HG03139 (cell line): ENCODE data around the gene TRIM13.
"Not testable (repeated sequence)": the region's sequence is repeated elsewhere in the genome, so short reads cannot be mapped to it uniquely, and the experiment has no call there.

Experiments
- ATAC-seq: cut with Tn5 transposase; IDR thresholded peaks from one replicate; pipeline ENCODE4 v1.9.1; 2021; ENCODE audit not compliant: unreplicated experiment

TRIM13 gene, protein sequence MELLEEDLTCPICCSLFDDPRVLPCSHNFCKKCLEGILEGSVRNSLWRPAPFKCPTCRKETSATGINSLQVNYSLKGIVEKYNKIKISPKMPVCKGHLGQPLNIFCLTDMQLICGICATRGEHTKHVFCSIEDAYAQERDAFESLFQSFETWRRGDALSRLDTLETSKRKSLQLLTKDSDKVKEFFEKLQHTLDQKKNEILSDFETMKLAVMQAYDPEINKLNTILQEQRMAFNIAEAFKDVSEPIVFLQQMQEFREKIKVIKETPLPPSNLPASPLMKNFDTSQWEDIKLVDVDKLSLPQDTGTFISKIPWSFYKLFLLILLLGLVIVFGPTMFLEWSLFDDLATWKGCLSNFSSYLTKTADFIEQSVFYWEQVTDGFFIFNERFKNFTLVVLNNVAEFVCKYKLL

DNA sequence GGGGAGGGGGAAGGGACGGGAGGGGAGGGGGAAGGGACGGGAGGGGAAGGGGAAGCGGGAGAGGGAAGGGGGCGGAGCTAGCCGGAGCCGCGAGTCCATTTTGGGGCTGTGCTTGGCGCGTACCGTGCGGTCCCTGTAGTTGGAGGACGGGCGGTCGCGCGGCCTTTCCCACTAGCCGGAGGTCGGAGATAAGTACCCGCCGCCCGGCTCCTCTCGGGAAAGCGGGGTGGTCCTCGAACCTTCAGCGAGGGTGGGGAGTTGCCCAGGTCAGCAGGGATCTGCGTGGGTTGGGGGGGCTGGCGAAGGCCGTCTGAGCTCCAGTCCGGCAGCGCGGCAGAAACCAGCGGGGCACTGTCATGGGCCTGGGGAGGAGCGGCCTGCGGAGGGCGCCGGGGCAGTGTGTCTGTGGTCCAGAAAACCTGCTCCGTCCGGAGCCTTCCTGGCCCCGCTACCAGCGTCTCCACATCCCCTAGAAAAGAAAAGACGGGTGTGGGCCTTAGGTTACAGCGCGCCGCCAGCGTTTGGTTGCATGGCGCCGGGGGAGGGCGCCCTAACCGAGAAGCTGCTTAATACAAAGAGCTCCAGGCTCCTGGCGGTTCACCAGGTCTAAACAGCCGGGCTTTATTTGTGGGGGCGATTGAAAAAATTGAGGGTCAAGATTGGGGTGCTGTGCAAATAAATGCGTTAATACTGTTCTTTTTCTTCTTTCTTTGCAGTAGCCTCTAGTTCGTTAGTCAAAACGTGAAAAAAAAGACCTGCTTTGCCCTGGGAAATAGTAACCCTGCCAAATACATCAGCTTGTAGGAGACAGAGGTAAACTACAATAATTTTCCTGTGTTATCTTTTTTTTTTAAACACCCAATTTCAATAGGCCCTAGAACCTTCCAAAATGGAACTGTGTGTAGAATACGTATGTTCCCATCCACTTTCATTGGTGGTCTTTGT lies at the start of gene TRIM13:
TRIM13 (plus strand) TSS at position 92 of the 945 bp plus-strand sequence. CDS start 14,899 bp downstream, outside the sequence.
- ATAC-seq = peak; percentile 58

DNA sequence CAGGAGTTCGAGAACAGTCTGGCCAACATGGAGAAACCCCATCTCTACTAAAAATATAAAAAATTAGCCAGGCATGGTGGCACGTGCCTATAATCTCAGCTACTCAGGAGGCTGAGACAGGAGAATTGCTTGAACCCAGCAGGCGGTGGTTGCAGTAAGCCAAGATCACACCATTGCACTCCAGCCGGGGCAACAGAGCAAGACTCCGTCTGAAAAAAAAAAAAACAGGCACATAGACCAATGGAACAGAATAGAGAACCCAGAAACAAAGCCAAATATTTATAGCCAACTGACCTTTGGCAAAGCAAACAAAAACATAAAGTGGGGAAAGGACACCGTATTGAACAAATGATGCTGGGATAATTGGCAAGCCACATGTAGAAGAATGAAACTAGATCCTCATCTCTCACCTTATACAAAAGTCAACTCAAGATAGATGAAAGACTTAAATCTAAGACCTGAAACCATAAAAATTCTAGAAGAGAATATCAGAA lies 48.0 kb upstream of the TRIM13 start:
- not testable (repeated sequence) for ATAC-seq

DNA sequence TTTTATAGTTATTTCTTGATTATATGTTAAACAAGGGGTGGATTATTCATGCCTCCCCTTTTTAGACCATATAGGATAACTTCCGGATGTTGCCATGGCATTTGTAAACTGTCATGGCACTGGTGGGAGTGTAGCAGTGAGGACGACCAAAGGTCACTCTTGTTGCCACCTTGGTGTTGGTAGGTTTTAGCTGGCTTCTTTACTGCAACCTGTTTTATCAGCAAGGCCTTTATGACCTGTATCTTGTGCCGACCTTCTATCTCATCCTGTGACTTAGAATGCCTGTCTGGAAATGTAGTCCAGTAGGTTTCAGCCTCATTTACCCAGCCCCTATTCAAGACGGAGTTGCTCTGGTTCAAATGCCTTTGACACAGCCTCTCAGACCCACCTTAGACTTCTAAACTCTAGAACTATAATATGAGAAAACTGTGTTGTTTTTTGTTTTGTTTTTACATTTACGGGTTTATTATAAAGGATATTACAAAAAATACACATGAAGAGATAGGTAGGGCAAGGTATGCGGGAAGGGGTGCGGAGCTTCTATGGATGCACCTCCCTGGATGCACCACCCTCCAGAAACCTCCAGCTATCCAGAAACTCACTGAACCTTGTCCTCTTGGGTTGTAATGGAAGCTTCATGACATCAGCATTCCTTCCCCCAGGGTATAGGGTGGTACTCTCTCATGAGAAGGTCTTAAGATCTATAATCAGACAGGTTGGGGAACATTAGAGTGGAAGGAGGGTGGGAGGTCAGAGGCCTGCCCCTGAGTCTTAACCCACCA lies 44.9 kb upstream of the TRIM13 start:
- no peak for ATAC-seq

DNA sequence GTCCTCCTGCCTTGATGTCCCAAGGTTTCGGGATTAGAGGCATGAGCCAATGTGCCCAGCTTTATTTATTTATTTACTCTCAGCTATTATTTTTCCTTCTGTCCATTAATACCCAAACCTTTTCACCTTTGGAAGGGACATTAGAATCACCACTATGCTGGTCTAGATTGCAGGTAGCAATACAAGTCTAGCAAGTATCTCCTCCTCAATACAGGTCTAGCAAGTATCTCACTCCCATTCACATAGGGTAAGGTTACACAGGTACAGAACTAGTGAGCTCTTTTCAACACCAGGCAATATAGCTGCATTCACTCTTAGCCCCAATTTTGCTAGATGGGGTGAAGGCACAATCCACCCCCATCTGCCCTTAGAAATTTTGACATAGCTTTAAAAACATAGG lies 43.3 kb upstream of the TRIM13 start:
- no peak for ATAC-seq

DNA sequence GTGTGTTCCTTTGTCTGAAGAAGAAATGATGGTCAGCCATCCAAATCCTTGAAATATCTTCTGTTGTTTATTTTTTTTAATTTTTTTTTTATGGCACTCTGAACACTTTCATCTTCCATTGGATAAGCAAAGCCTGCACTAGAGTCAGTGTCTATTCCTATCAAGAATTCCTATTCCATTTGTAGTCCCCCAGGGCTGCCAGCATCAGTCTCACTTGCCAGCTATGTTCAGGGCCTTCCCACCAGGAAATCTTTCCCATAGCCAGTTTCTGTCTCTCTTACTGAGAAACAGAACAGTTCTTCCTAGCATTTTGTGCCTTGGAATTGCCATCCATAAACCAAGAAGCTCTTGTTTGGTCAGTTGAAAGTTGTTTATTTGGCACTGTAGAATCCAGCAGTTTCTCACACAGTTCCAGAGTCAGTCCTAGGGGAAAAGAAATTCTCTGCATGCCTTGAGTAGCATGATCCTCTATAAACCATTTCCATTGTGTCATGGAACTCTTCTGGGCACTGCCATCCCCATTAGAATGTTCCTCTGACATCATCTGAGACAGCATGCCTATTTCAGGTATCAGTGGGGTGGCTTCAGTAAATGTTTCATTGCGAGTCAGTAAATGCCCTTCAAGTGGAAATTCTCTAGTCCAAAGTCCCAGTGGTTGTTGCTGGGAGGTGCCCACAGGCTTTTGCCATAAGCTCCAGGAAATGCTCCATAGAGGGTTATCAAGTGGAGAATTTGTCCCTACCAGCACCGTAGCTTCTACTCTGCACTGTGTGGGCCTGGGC lies 42.0 kb upstream of the TRIM13 start:
- ATAC-seq = no peak

DNA sequence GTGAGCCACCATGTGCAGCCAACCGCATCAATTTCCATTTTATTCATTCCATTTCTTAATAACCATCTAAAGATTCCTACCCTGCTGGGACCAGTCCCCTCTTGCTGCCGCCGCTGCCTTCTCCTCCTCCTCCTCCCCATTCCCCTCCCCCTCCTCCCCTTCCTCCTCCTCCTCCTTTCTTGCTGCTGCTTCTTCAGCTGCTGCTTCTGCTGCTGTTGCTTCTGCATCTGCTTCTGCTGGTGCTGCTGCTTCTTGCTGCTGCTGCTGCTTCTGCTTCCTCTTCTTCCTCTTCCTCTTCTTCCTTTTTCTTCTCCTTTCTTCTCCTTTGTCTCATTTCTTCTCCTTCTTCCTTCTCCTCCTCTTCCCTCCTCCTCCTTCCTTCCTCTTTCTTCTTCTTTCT lies 40.7 kb upstream of the TRIM13 start:
- ATAC-seq = no peak

DNA sequence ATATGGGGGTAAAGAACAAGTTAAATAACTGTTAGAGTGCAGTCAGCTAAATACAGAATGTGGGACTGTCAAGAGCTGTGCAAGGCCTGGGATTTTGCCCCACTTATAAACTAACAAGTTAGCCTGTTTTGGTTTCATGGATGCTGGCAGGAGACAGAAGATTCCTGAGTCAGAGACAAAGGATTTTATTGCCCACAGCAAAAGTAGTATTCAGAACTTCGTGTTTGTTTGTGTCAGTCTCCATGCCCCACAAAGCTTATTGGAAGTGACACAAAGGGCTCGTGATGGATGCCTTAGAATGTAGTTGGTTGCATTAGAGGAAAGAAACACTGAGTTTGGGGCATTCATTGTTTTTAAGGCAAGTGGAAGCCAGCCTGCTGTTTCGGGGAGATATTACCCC lies 38.5 kb upstream of the TRIM13 start:
- ATAC-seq = no peak

DNA sequence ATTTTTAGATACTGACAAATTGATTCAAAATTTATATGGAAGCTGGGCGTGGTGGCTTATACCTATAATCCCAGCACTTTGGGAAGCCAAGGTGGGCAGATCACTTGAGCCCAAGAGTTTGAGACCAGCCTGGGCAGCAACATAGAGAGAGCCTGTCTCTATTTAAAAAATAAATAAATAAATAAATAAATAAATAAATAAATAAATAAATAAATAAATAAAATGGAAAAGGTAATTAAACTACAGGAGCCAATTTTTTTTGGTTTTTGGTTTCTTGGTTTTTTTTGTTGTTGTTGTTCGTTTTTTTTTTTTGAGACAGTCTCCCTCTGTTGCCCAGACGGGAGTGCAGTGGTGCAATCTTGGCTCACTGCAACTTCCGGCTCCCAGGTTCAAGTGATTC lies 29.4 kb upstream of the TRIM13 start:
- ATAC-seq = no peak

DNA sequence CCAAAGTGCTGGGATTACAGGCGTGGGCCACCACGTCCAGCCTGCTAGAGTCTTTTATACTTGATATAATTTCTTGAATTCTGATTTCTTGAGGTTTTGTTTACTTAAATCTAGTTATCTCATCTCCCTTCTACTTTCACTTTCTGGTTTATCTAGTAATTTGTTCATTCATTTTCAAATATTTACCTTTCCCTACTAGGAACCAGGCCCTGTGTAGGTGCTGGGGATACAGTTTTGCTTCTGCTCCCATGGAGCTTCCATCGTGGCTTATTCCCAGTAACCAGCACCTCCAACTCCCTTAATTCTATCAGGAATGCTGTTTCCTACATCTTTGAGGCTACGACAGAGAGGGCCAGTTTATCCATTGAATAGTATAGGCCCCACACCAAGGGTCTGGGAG lies 24.1 kb upstream of the TRIM13 start:
- ATAC-seq = no peak

DNA sequence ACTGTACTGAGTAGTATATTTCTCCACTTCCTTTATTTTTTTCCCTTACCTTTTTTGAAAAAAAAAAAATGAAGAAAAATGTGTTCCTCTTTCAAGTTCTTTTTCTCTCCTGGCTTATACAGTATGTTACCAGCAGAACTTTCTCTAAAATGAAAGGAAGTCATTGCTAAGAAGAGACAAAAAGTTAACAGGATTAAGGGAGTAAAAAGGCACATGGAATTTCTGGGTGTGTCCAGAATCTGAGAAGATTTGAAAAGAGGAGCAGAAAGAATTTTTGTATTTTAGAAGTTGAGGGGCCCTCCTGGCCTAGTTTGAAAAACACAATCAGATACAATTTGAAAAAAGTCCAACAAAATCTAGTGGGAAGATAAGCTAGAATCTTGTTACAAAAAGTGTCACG lies 21.0 kb upstream of the TRIM13 start:
- no peak for ATAC-seq

DNA sequence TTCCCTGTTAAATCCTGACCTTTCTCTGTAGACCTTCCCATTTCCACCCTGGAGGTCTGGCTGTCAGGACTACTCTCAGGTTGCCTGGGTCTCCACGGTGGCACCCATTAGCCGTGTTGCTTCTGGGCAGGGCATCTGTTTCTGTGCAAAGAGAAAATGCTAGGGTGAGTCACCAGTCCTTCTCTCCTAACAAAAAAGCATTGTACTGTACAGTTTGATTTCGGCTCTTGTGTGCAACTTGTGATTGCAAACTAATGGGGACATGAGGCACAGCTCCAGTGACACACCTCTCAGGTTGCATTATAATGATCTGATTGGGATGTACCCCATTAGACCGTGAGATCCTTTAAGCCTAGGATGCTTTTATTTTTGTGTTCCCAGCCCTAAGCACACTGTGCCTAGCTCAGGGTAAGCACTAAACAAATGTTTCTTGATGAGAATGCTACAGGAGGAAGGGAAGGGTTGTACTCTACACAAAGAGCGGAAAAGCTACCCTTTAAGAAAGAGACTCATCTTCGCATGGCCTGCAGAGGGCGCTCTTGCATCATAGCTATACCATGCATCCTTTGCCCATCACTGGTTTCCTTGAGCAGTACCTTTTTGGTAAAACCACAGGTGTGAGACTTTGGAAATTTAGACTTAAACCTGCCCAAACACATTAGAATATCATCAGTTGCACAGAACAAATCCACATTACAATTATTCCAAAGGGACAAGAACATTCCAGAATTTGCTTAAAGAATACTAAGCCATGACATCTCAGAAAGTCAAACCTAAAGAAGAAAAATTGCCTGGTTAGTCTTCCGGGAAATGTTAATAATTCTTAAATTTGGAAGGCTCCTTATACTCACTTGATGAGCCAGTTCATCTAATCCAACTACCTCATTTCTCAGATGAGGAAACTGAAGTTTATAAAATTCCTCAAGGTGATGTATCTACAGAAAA lies 20.3 kb upstream of the TRIM13 start:
- no peak for ATAC-seq

DNA sequence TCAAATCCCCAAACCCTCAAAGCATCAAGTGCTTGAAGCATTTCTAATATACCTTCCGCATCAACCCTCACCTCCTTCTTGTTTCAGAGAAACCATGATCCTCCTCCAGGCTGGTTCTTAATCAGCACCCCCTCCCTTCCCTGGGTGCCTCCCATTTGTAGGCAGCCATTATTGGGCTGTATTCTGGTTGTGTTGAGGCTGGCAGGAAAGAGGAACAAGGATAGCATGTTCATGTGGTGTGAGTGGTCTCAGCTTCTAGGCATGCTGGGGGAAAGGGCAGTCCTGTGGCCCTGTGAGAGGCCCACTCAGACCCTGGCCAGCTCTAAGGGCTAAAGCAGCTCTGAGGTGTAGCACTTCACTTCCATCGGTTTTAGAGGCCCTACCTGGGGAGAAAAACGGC lies 18.9 kb upstream of the TRIM13 start:
- ATAC-seq = no peak

DNA sequence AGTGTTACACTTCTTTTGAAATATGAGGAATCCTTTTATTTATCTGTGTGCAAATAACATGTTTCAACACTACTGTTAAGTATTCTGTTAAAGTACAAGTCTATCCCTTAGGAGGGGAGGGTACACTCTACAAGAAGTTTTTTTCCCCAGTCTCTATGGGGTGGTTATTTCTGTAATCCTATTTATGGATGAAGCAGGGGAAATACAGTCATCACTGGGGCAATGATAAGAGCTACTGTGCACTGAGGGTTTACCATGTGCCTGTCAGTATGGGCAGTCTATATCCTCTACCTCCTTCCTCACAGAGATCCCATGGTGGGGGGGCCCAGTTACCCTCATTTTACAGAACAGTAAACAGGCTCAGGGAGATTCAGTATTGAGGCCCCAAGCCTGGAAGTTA lies 16.6 kb upstream of the TRIM13 start:
- no peak for ATAC-seq

DNA sequence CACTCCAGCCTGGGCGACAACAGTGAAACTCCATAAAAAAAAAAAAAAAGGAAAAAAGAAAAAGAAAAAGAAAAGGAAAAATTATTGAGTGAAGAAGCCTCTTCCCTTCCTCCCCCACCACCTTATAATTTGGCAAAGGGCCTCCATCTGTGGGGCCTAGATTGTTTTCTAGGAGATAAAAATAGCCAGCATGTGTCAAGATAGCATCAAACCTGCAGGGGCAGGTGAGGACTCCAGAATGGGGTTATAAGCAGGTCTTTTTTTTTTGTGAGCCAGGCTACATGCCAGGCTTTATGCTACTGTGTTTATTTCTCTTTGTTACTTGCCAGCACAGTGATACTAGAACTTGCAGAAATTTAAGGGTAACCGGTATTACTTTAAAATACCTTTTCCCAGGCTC lies 11.7 kb upstream of the TRIM13 start:
- ATAC-seq = no peak

DNA sequence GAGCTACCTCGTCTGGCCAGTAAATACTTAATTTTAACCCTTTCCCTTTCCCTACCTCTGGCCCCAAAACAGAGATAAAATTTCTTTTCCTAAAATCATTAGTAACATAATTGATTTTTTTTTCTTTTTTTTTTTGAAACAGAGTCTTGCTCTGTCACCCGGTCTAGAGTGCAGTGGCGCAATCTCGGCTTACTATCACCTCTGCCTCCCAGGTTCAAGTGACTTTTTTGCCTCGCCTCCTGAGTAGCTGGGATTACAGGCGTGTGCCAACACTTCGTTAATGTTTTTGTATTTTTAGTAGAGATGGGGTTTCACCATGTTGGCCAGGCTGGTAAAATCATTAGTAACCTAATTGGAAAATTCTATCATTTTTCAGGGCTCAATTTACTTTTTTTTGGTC lies 10.4 kb upstream of the TRIM13 start:
- no peak for ATAC-seq

DNA sequence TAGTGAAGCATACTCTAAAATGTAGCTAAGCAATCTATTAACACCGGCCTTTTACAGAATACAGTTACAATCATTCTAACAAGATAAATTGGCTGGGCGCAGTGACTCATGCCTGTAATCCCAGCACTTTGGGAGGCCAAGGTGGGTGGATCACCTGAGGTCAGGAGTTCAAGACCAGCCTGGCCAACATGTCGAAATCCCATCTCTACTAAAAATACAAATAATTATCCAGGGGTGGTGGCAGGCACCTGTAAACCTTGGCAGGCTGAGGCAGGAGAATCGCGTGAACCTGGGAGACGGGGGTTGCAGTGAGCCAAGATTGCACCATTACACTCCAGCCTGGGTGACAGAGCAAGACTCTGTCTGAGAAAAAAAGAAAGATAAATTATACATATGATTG lies 6.2 kb upstream of the TRIM13 start:
- ATAC-seq = not testable (repeated sequence)

DNA sequence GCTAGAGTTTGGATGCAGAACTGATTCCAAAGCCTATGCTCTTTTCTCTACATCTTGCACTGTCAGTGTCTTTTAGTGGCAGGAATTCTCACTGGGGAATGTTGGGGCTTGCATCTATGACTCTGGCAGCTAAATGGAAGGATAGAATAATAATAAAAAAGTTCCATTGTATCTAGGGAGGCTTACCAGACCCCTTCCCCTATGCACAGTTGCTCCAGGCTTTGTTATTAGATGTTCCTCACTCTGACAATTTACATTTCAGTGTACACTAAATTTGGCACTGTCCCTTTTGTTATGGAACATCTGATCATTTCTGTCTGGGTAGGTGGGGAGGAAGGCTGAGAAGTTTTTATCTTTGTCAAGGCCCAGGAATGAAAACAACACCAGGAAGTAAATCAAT lies 3.7 kb upstream of the TRIM13 start:
- no peak for ATAC-seq

DNA sequence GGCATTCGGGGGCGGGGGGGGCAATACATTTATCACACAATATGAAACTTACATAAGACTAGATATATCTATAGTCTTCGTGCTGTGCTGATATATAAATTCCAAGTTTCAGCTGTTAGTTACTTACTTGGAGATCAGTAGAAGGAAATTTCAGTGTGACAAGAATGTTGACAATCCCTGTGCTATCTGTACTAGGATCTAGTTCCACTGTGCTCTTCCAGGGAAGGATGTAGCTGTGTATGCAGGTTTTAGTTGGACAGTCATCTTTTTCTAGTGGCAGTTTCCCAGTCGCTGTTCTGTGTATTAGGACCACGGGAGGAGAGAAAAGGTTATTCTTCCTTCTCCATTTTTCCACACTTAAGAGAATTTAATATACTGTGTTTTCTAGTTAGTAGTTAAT lies 3.2 kb upstream of the TRIM13 start:
- ATAC-seq = no peak

DNA sequence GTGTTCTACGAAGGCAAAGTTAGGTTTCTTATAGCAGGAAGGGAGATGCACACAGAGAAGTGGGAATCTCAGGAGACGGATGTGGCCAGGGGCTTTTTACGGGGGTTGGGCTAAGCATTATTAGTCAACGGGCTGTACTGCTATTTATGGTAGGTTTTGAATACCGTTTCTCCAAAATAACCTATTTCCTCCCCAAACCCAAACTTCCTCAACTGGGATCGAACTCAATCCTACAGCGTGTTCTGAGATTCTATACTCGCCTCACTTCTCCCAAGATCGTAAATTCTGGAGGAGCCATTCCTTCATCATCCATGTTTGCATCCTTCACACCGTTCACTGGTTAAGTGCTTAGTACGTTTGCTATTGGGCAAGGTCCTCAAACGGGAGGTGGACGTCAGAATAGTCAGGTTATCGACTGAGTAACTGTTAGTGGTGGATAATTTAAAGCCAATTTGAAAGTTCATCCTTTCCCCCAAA lies 1.2 kb upstream of the TRIM13 start:
- ATAC-seq = no peak
